ENCODE data around the gene WHRN.

WHRN gene

DNA sequence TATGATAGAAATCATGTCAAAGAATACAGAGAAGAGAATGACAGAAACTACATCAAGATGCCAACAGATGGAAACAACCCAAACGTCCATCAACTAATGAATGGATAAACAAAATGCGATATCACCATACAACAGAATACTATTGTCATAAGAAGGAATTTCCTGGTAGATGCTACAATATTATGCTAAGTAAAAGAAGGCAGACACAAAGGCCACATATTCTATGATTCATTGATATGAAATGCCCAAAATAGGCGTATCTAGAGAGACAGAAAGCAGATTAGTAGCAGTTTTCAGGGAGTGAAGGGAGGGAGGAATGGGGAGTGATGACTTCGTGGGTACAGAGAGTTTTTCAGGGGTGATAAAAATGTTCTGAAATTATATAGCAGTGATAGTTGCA lies 59.2 kb downstream of the WHRN start:
- DNase-seq, result no peak

DNA sequence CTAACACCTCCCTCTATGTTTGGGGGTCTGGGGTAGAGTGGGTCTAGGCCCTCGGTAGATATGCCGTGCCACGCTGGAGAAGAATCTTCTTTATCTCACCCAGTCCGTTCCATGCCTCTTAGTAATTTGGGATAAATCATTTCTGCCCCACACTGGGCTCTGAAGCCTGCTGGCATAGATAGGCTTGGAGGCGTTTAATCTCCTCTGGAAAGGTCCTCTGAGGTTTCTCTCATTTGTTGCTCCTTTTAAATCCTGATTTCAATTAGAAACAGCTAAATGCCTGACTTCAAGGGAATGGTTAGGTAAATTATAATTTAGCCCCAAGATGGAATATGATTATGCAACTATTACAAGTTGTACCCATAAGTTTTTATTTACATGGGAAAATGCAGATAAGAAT lies 59.7 kb downstream of the WHRN start:
- no peak for DNase-seq

DNA sequence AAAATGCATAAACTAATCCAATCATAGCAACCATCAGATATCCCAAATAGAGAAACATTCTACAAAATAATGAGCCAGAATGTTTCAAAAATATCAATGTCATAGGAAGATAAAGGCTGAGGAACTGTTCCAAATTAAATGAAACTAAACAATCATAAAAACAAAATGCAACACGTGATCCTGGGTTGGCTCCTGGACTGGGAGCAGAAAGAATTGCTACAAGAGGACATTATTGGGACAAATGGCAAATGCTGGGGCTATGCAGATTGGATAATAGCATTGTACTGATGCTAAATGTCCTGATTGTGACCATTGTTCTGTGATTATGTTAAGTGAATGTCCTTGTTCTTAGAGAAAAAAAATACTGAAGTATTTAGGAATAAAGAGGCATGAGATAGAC lies 63.3 kb downstream of the WHRN start:
- DNase-seq, result no peak

DNA sequence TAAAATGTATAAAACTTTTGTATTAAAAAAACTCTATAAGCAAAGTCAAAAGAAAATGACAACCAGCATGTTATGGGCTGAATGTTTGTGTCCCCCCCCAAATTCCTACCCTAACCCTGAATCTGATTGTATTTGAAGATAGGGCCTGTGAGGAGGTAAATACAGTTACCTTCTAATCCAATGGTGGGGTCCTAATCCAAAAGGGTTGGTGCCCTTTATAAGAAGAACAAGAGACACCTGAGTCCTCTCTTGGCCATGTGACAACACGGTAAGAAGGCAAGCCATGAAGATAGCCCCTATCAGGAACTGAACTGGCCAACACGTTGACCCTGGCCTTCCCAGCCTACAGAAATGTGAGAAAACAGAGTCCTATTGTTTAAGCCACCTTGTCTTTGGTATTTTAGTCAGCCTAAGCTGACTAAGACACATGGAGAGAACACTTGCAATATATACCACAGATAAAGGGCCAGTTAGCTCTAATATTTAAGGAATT lies 67.8 kb downstream of the WHRN start:
- no peak for DNase-seq

DNA sequence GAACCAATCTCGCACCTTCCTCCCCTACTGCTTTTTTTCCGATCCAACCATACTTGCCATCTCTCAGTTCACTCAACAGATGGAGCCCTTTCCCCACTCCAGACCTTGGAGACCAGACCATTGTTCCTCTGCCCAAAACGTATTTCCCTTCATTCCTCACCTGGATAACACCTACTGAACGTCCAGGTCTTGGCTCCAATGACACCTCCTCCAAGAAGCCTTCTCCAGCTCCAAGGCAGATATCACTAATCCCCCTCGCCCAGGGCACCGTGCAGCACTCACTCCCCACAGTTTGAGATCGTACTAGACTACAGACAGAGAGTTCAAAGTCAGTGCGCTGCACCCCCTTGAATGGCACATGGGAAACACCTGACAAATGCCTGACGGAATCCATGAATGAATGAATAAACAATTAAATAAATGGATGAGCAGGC lies 70.4 kb downstream of the WHRN start:
- no peak for DNase-seq

DNA sequence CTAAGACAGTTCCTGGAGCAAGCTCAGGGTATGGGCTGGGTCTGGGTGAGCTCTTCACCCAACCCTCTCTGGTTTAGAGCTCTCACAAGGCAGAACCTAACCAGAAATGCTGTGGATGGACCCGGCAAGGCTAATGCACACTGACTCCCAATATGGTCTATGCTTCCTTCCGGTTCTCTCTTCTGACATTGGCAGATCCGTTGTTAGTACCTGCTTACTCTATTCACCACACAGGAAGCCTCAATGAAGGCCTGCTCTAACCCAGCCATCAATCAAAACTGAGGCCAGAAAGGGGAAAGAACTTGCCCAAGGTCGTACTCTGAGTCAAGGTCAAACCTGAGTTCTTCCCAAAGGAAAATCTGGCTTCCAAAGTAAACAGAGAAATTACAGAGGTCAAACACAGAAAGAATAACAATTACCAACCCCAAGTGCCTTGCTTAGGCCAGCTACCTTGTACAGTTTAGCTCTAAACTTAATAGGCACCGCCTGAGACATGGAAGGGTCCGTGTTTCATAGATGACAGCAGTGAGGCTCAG lies 71.5 kb downstream of the WHRN start:
- no peak for DNase-seq

DNA sequence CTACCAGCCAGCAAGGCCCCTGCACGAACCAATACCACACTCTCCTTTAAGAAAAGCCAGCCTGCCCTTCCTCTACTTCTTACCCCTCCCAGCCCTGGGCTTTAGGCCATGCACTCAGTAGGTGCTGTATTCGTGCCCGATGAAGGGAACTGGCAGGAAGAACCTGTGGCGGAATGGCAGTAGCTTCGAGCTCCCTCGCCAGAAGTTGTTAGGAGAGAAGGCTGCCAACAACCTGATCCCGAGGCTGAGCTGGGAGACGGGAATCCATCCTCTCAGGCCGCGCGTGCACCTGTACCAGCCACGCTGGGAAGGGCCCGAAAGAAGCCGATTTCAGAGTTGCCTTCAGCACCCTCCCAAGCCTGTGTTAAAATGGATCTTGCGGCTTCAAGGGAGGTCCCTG lies 72.2 kb downstream of the WHRN start:
- DNase-seq, result no peak

DNA sequence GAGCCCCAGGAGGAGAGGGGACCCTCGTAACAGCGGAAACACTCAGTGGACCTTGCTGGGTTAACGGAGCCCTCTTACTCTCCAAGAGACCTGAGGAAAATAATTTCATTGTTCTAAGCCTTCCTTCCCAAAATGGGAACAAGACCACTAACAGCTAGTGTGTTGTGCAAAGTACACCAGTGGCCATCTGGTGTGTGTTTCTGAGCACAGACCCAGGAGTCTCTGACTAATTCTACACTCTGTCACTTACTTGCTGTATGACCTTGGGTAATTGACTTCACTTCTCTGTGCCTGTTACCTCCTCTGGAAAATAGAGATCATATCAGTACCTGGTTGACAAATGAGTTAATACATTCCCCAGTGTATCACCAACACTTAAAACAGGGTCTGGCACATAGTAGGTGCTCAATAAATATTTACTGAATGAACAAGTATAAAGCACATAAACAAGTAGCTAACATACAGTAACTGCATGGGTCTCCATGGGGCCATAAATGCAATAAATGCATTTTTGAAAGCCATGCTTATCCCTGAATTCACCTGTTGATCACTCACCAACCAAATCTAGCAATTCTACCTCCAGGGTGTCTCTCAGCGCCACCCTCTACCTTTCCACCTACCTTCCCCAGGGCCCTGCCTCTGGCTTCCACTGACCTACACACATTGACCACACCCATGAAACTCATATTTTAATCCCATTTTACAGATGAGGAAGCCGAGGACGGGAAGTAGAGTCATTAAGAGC lies 72.8 kb downstream of the WHRN start:
- DNase-seq, result no peak

DNA sequence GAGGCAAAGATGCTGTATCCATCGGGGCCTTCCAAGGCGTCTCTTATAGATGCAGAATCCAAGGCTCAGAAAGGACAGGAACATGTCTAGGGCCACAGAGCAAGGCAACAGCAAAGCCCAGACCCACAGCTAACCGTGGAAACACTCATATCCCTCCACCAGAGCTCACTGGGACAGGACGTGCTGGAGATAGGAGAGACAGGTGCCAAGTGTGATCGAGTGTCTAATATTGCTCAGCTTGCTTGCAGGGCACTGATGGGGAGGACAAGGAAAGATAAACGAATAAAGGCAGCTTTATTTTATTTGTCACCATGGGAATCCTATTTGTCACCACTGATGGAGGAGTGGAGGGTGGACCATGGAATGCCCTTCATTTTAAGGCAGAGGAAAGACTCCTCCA lies 73.5 kb downstream of the WHRN start:
- DNase-seq, result no peak

DNA sequence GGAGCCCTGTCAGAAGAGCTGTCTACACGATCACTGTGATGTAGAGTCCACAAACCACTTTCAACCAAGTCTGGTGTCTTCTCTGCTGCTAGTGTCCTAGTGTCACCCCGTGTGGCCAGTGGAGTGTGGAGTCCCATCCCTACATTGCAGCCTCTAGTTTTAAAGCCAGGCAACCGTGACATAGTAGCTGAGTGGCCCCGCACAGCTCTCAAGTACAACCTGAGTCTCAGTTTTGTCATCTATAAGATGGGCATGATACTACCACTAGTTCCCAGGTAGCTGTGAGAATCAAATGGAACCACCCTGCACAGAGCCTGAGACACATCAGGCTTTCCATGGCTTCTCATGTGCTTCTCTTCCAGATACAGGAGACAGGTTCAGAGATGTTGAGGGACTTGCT lies 74.3 kb downstream of the WHRN start:
- no peak for DNase-seq

DNA sequence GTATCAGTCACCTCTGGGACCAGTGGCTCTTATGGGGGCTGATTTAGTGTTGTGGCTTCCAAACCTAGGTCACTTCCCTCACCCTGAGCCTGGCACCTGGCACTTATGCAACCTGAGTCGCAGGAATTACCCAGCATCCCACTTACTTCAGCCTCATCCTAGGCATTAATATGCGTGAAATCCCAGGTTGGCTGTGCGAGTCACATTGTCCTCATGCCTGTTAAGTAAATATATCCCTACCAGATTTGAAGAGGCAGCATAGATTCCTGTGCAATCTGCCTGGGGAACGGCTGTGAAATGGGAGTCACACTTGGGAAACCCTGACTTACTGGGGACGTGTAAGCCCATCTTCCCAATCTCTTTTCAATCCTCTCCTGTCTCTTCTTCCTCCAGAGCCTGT lies 74.8 kb downstream of the WHRN start:
- DNase-seq, result peak; percentile 32

DNA sequence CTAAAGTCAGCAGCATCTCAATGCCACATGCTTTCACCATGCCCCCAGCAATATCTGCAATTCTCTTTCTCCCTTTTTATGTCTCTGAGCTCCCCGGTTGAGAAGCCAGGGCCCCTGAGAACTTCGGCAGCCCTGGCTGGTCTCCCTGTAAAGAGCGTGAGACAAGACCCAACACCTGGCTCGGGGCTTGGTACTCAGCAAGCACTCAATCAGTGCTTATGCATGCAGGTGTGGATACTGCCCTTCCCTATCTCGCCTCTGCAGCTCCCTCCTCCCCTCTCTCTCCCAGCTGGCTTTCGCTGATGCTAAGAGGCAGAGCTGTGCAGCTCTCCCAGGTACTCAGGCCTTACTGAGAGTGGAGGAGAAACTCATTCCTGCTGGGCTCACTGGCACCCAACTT lies 75.8 kb downstream of the WHRN start:
- peak; percentile 49 for DNase-seq

DNA sequence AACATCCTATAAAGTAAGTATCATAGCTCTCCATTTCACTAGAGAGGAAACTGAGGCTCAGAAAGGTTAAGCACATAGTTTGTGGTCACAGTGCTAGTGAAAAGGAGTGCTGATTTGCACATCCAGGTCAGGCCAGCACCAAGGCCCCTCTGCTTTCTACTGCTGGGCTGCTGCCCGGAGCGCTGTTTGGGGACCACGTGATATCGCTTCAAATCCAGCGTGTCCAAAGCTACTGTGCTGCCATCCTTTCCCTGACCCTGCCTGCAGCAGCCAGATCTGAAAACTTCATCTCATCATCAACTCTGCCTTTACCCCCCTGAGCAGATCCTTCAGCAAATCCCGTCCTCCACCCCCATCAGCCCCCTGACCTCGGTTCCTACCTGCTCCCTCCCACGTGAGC lies 76.8 kb downstream of the WHRN start:
- no peak for DNase-seq

DNA sequence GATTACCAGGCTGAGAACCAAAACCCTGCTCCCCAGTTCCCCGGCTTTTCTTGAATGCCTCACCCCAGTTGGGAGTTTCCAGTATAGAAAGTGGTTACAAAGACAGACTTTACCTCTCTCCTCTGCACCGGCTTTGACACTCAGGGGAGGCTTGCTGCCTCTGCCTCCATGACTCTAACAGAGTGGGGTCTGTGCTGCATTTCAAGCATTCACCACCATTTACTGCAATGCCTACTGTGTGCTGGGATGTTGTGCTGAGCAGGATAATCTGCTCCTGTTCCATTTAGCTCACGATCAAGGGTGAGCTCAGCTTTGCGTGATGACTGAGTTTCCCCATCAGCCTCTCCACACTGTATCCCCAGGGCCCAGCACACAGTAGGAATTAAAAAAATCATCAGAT lies 77.6 kb downstream of the WHRN start:
- DNase-seq, result no peak

DNA sequence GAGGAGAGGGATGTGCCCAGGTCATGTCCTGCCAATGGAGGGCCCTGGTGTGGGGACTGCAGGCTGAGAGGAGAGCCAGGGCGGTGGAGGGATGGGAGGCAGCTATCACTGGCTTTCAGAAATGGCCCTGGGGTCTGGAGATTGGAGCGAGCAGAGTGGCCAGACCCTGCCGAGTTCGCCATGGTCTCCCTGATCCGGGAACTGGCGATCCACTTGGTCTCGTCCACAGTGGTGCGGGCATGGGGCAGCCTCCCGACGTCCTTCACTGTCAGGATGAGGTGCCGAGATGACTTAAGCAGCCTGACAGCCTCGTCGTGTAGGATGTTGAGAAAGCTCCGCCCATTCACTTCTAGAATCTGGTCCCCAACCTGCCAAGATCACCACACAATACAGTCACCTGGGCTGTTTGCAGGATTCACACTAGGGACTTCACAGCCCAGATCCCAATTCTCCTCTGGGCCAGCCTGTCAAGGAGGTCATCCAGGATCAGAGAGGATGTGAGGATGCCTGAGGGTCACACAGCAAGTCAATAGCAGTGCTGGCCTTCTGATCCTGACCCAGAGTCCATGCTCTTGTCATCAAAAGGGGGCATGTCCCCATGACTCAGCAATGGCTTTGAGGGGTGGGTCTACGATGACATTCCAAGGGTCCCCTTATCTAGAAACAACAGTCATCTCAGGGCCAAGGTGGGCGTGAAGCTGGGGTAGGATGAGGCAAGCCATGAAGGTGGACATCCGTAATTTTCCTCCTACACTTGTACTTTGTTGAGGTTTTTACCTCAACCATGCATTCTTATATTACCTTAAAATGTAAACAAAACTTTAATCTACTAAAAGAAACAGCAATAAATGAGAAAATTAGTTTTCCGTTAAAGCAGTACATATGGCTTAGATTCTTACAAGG lies 79.0 kb downstream of the WHRN start:
- DNase-seq, result no peak

DNA sequence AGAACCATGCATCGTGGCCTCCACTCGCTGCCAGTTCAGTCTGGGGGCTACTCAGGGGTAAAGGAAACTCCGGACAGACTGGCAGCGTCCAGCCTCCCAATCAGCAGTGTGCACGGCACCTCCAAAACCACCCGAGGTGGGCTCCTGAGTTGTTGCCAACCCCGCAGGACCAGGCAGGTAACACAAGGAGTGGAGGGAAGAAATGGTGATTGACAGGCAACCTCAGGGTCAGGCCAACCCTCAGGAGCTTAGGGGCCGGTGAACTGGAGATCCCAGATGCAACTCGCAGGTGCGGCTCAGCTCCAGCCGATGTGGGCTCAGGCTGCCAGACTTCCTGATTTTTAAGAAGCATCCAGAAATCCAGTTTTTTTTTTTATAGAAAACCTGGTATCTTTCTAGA lies 80.1 kb downstream of the WHRN start:
- DNase-seq, result no peak

DNA sequence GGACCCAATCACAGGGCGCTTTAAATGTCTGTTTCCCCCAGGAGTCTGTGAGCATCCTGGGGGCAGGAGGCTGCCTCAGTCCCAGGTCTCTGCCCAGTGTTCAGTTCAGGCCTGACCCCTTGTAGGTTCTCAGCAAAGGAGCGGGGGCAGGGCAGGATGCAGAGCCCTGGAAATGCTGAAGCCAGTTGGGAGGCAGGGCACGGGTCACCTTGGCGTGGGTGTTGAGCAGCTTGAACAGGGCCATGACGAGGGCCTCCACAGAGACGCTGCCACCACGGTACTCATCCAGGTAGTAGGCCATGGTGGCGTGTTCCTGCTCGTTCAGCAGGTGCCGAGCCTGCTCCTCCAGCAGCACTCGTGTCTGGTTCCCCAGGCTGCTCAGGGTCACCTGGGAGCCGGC lies 81.1 kb downstream of the WHRN start:
- DNase-seq, result no peak

DNA sequence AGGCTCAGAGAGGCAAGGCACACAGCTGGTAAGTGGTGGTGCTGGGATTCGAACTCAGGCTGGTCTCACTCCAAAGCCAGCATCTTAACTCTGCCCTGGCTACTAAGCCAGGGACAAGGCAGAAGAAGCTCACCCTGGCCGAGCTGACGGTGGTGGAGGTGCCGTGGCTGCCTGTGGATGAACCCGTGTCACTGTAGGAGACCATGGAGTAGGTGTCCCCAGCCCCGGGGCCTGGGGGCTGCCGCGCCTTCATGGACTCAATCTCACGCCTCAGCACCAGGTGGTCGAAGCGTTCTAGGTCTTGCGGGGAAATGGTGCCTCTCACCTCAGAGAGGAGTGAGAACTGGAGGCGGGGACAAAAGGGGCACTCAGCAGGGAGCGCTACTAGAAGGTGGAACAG lies 82.1 kb downstream of the WHRN start:
- no peak for DNase-seq

DNA sequence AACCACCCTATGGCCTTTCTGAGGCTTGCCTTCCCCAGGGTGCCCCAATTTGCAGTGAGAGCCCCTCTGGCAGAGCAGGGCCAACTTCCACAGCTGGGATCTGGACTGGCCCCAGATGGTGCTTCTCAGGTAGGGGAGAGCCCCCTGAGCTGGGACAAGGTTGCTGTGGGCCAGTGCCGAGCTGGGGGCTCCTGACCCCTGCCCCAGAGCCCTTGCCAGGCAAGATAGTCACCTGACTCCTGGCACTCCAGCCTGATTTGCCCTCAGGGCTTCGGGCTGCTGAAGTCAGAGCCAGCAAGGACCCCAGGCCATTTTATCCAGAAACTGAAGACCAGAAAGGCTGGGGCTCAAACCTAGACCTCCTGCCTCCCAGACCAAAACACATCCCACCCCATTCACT lies 84.1 kb downstream of the WHRN start:
- DNase-seq, result no peak

DNA sequence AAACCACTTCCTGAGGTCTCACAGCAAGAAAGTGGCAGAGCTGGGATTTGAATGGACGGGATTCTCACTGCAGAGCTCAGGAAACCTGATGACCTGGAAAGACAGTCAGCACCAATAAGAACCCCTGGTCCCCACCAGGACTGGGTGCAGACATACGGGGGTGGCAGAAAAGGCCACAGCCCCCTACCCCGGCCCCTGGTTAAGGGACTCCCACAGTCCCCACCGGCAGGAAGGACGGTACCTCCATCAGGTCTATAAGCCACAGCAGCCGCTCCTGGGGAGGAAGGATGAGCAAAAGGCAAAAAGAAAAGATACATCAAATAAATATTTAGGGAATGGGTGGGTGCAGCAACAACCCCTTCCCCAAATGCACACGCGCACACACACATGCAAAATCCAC lies 85.5 kb downstream of the WHRN start:
- no peak for DNase-seq

DNA sequence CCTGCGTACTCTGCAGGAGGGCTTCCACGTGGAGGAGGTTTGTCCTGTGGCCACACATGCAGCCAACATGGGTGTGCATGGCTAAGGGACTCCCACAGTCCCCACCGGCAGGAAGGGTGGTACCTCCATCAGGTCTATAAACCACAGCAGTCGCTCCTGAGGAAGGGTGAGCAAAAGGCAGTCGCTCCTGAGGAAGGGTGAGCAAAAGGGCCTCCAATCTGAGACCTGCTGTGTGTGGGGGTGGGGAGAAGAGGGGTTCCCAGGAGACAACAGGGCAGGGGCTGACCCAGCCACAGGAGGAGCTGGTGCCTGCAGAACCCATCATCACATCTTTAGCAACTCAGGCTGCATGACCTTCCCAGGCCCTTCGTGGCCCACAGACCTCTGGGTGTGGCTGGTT lies 87.2 kb downstream of the WHRN start:
- no peak for DNase-seq

DNA sequence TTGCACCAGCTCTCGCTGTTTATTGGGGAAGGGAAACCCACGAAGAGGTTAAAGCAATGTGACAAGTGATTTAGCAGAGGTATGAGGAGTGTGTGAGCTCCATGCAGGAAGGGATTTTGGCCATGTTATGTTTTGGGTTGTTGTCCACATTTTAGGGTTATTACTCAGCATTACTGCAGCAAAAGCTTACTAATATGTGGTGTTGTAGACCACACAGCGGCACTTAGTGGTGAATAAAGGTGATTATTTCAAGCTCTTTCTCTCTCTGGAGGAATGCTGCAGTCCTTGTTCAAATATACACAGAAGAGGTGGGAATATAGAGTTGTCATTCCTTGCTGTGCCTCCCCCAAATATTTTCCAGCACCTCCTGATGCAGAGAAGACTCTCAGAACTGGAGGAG lies 87.8 kb downstream of the WHRN start:
- no peak for DNase-seq

DNA sequence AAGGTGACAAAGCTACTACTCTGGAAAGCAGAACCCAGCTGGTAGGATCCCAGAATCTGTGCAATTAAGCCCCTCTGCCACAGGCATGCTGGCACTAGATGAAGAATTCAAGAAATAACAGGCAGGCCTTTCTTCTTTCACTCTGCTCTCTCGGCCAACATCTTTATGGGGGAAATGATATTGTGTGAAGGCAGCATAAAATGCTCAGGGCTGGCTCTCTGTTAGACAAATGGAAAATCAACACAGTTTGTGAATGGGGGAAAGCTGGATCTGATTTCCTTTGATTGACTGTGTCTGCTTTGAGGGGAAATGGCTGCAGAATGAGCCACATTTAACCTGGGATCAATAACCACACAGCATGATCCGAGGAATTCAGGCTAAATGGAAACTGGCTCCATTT lies 88.4 kb downstream of the WHRN start:
- DNase-seq, result no peak

DNA sequence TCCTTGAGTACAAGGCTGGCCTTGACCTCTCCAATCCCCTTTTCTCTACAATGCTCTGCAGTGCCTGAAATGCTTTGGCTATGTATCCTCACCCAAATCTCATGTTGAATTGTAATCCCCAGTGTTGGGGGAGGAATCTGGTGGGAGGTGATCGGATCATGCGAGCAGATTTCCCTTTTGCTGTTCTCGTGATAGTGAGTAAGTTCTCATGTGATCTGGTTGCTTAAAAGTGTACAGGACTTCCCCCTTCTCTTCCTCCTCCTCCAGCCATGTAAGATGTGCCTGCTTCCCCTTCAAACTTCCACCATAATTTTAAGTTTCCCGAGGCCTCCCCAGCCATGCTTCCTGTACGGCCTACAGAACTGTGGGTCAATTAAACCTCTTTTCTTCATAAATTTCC lies 89.0 kb downstream of the WHRN start:
- no peak for DNase-seq
